A673 (cell line): ENCODE data around the gene THOC1.
"Not testable (repeated sequence)": the region's sequence is repeated elsewhere in the genome, so short reads cannot be mapped to it uniquely, and the experiment has no call there.

Experiments used
- EZH2 ChIP-seq: fragments of 200-600 bp; sonication (generic); IDR thresholded peaks from 2 replicates; pipeline ENCODE4 v1.6.1; 2017; ENCODE audit warnings: borderline replicate concordance, low read depth, mild to moderate bottlenecking, mixed read lengths, antibody characterized with exemption, low read length; ENCODE audit not compliant: poor library complexity, severe bottlenecking
- TF ChIP-seq, protein P1 (sequence below): fragments of 300-800, 200-600 bp; sonication (generic); conservative IDR thresholded peaks from 2 replicates; pipeline ENCODE4 v1.5.1; 2017; ENCODE audit warnings: low read depth, mild to moderate bottlenecking, antibody characterized with exemption, low read length, moderate library complexity, mixed read lengths

GRCh38 chr18:289970-290369 lies 22.1 kb upstream of the THOC1 start:
- TF ChIP-seq, protein P1, sequence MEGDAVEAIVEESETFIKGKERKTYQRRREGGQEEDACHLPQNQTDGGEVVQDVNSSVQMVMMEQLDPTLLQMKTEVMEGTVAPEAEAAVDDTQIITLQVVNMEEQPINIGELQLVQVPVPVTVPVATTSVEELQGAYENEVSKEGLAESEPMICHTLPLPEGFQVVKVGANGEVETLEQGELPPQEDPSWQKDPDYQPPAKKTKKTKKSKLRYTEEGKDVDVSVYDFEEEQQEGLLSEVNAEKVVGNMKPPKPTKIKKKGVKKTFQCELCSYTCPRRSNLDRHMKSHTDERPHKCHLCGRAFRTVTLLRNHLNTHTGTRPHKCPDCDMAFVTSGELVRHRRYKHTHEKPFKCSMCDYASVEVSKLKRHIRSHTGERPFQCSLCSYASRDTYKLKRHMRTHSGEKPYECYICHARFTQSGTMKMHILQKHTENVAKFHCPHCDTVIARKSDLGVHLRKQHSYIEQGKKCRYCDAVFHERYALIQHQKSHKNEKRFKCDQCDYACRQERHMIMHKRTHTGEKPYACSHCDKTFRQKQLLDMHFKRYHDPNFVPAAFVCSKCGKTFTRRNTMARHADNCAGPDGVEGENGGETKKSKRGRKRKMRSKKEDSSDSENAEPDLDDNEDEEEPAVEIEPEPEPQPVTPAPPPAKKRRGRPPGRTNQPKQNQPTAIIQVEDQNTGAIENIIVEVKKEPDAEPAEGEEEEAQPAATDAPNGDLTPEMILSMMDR, result not testable (repeated sequence)
- not testable (repeated sequence) for TF ChIP-seq EZH2
